Lower leg skin (tissue), 4 donors: ENCODE data around the gene TMEM234. TPM values are rescaled to one million over a fixed set of nuclear protein-coding genes. Genes with fewer than 3 reads are reported as not detected.
"Not testable (repeated sequence)": the region's sequence is repeated elsewhere in the genome, so short reads cannot be mapped to it uniquely, and the experiment has no call there.

Experiments
- DNase-seq, 2 donors: peaks; one replicate each; pipeline ENCODE4 v3.0.0-alpha.2; 2019; ENCODE audit warnings: low spot score in 2 of 2
- H3K4me3 ChIP-seq: fragments of 200-600 bp; sonication (generic); 2 replicates; pipeline ENCODE4 v1.5.1; 2017; ENCODE audit warnings: mild to moderate bottlenecking, low read depth; ENCODE audit not compliant: poor library complexity, severe bottlenecking
- CTCF ChIP-seq, 3 donors: fragments of 450-650 bp; IDR thresholded peaks; one replicate each; pipeline ENCODE4 v1.5.1; 2016; ENCODE audit warnings: antibody characterized with exemption in 3 of 3, mild to moderate bottlenecking in 3 of 3, moderate library complexity in 2 of 3
- POLR2A ChIP-seq, 2 donors: fragments of 450-650 bp; IDR thresholded peaks; one replicate each; pipeline ENCODE4 v1.6.1; 2016 to 2017; ENCODE audit warnings: antibody characterized with exemption in 2 of 2, mild to moderate bottlenecking in 1 of 2, moderate library complexity in 1 of 2
- WGBS, 2 donors: methylation state at CpG; one replicate each; pipeline ENCODE4 v1.1.5; 2018; 5-methylcytosine and 5-hydroxymethylcytosine counted together
- intact Hi-C: fragments of 100-400 bp; cut with DNase I; formaldehyde crosslinking; loops from one replicate; pipeline ENCODE4 v1.15.0; 2023; ENCODE audit warnings: low total_unique reads
- total RNA-seq, 4 donors: library from RNA; depleted of rRNA; stranded (reverse); fragments of >200 nt; gene quantifications; one replicate each; pipeline ENCODE4 v1.1.0, GENCODE V29; 2016

TMEM234 gene
- total RNA-seq: 10 to 100 TPM in 2 of 4 donors, 1 to 10 TPM in 2; 2.7 to 14.8 (median 9.0) TPM

GRCh38 chr1:32221980-32222755 lies at the start of gene TMEM234, which contains the start of gene EIF3I:
Gene TMEM234 (minus strand): TSS chr1:32222353. CDS start chr1:32222322, 31 bp downstream.
Gene EIF3I (plus strand): TSS chr1:32222407. CDS start chr1:32222442, 35 bp downstream.
- WGBS, 2 donors: 0 to 1% methylated on average over 39 to 46 of the region's 46 CpGs
- H3K4me3 ChIP-seq: peak within 1 kb of the TSS; percentile 98
- DNase-seq: peak; percentile 93 to 99
- intact Hi-C loops: no loop called here
- TF ChIP-seq CTCF (IDR thresholded peaks at IDR 0.05) (no peak), POLR2A (IDR thresholded peaks at IDR 0.05) (peak in 1 of 2 donors; percentile 55)

- intact Hi-C loops: no loop called here
- H3K4me3 ChIP-seq: no peak overlapping the region
- DNase-seq: no peak
- TF ChIP-seq CTCF (IDR thresholded peaks at IDR 0.05): no peak
- no peak for TF ChIP-seq POLR2A (IDR thresholded peaks at IDR 0.05)
Observed at GRCh38 chr1:32269744-32270143, 47.6 kb upstream of the TMEM234 start.

GRCh38 chr1:32266921-32267591 lies 44.9 kb upstream of the TMEM234 start:
- intact Hi-C loops: no loop called here
- TF ChIP-seq POLR2A (IDR thresholded peaks at IDR 0.05): no peak
- TF ChIP-seq CTCF (IDR thresholded peaks at IDR 0.05): no peak
- no peak overlapping the region for H3K4me3 ChIP-seq
- 64 to 76% methylated on average over 7 of the region's 7 CpGs for WGBS, 2 donors
- DNase-seq: no peak

- no peak for DNase-seq
- TF ChIP-seq POLR2A (IDR thresholded peaks at IDR 0.05) (no peak), CTCF (IDR thresholded peaks at IDR 0.05) (no peak)
- no peak overlapping the region for H3K4me3 ChIP-seq
- intact Hi-C loops: no loop called here
- 95 to 99% methylated on average over 9 of the region's 9 CpGs for WGBS, 2 donors
Observed at GRCh38 chr1:32265846-32266245, 43.7 kb upstream of the TMEM234 start.

- WGBS, 2 donors: 87 to 93% methylated on average over 4 of the region's 4 CpGs
- intact Hi-C loops: no loop called here
- TF ChIP-seq POLR2A (IDR thresholded peaks at IDR 0.05) (no peak), CTCF (IDR thresholded peaks at IDR 0.05) (no peak)
- no peak overlapping the region for H3K4me3 ChIP-seq
- no peak for DNase-seq
Observed at GRCh38 chr1:32263744-32264143, 41.6 kb upstream of the TMEM234 start.

- DNase-seq, H3K4me3 ChIP-seq, intact Hi-C loops: not testable (repeated sequence)
- WGBS, 2 donors: 94% methylated on average over 4 of the region's 4 CpGs
Observed at GRCh38 chr1:32263236-32263593, 41.1 kb upstream of the TMEM234 start.
